Ectodermal cell (in vitro differentiated cells): ENCODE results near the gene DGKE.

Source experiments
- H3K27ac ChIP-seq: 2 replicates; pipeline ENCODE4 v1.7.0; 2013; ENCODE audit warnings: mild to moderate bottlenecking, low read depth, low read length; ENCODE audit not compliant: insufficient read depth, poor library complexity, severe bottlenecking
- H3K27me3 ChIP-seq: 2 replicates; pipeline ENCODE4 v1.7.0; 2013; ENCODE audit warnings: mild to moderate bottlenecking, low read length; ENCODE audit not compliant: insufficient read depth, control insufficient read depth, poor library complexity, severe bottlenecking
- H3K36me3 ChIP-seq: one replicate; pipeline ENCODE4 v1.7.0; 2013; ENCODE audit warnings: low read length; ENCODE audit not compliant: control insufficient read depth, insufficient read depth
- H3K4me1 ChIP-seq: one replicate; pipeline ENCODE4 v1.7.0; 2013; ENCODE audit warnings: low read length; ENCODE audit not compliant: control insufficient read depth, insufficient read depth
- H3K4me3 ChIP-seq: 2 replicates; pipeline ENCODE4 v1.7.0; 2013; ENCODE audit warnings: low read depth, low read length, control low read depth; ENCODE audit not compliant: insufficient read depth
- H3K9me3 ChIP-seq: 2 replicates; pipeline ENCODE4 v1.7.0; 2013; ENCODE audit warnings: mild to moderate bottlenecking, low read length, moderate library complexity; ENCODE audit not compliant: control insufficient read depth
- WGBS, 2 experiments: methylation state at CpG; one replicate each; pipeline ENCODE4 v1.1.7; 2013; ENCODE audit warnings: missing lambda C conversion rate in 2 of 2; 5-methylcytosine and 5-hydroxymethylcytosine counted together

Gene DGKE

DNA sequence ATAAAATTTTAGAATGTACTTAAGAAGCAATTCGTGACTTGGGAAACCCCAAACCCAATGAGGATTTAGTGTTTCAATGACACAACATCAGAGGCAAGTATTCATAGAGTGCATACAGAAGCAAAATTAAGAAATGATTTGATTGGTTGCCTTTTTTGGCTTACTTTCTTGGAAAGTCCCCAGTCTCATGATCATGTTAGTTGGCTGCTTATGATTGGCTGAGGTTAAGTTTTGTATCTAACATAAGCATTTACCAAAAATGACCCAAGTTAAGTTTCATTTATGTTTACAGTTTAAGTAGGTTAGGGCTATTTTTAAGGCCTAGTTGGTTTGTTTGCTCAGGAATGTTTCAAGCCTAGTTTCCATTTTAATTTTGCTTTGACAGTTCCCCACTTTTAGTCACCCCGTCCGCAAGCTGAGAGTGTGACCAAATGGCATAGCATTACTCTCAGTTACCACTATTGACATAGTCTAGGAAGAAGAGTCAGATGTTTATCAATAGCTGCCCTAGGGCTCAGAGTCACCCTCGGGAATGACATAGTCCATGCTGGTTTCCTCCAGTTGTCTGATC is 36.2 kb downstream of the DGKE start:
- Histone ChIP-seq H3K27ac (no peak overlapping the region), H3K36me3 (no peaks in the 10 kb centered on the region), H3K4me3 (no peak overlapping the region), H3K27me3 (no peaks in the 10 kb centered on the region), H3K9me3 (no peaks in the 10 kb centered on the region), H3K4me1 (no peaks in the 10 kb centered on the region)
- 86 to 89% methylated on average over 4 of the region's 4 CpGs for WGBS, 2 experiments

DNA sequence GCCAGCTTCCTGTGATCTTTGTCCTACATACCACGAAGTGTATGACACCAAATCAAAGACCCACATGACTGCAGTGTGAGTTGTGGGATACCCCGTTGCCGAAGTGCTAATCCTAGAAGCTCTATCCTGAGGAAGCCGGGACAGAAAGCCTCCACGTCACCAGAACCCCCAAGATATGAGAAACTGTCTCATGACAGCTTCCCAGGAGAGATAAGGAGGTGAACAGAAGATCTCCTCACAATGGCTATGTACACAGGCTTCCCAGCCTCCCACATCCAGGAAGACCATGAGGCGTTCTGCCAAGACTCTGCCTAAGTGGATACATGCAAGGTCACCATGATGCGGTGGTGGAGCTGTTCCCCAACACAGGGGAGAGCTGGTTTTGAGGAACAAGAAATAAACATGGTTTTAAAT is 42.8 kb downstream of the DGKE start:
- WGBS, 2 experiments: 91 to 93% methylated on average over 7 of the region's 7 CpGs
- no peaks in the 10 kb centered on the region for H3K27me3 ChIP-seq
- no peak overlapping the region for H3K27ac ChIP-seq
- H3K4me1 ChIP-seq: no peaks in the 10 kb centered on the region
- H3K4me3 ChIP-seq: no peak overlapping the region
- no peaks in the 10 kb centered on the region for H3K9me3 ChIP-seq
- no peaks in the 10 kb centered on the region for H3K36me3 ChIP-seq

DNA sequence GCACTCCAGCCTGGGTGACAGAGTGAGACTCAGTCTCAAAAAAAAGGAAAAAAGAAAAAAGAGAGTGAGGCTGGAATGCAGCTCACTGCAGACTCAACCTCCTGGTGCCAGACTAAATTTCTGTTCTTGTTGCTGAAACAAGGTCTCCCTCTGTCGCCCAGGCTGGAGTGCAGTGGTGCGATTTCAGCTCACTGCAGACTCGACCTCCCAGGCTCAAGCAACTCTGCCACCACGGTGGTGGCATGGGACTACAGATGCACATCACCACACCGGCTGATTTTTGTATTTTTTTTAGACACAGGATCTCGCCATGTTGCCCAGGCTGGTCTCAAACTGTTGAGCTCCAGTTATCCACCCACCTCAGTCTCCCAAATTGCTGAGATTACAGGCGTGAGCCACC is 45.3 kb downstream of the DGKE start:
- no peaks in the 10 kb centered on the region for H3K9me3 ChIP-seq
- no peak overlapping the region for H3K4me3 ChIP-seq
- 92 to 93% methylated on average over 7 of the region's 7 CpGs for WGBS, 2 experiments
- H3K36me3 ChIP-seq: no peaks in the 10 kb centered on the region
- no peaks in the 10 kb centered on the region for H3K4me1 ChIP-seq
- H3K27ac ChIP-seq: no peak overlapping the region
- no peaks in the 10 kb centered on the region for H3K27me3 ChIP-seq

DNA sequence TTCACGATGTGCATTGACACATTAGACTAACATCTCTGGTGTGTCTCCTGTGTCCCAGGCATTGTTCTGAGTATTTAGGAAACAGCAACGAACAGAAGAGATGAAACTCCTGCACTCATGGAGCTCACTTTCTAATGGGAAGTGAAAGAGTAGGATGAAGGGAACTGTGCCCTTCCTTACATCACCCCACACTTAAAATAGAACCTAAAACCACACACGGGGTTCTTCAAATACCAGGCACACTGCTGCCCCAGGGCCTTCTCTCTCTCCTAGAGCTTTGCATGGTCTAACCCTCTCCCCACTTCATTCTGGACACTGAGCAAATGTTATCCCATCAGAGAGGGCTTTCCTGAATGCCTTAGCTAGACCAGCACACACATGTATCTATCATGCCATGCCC is 46.2 kb downstream of the DGKE start:
- H3K27ac ChIP-seq: no peak overlapping the region

DNA sequence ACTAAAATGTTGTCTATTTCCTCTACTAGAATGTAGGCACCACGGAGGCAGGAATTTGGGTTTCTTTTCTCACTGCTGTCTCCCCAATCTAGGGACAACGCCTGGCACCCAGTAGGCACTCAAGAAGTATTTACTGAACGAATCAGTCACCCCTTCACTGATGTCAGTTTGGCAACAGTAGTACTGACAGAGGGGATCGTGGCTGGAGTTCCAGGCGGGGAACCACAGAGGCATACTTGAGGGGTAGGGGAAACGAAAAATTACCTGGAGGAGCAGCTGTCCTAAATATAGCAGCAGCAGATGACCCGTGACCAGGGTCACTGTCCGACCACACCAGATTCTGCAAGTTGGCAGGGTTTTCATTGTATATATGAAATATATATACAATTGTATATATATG is 46.6 kb downstream of the DGKE start:
- 91 to 93% methylated on average over 7 of the region's 8 CpGs for WGBS, 2 experiments
- Histone ChIP-seq H3K4me3 (no peak overlapping the region), H3K4me1 (no peaks in the 10 kb centered on the region), H3K27me3 (no peaks in the 10 kb centered on the region), H3K9me3 (no peaks in the 10 kb centered on the region), H3K36me3 (no peaks in the 10 kb centered on the region), H3K27ac (no peak overlapping the region)

More for the DNA sequence above, 46.2 kb downstream of the DGKE start:
- Histone ChIP-seq H3K9me3 (no peaks in the 10 kb centered on the region), H3K4me1 (no peaks in the 10 kb centered on the region), H3K36me3 (no peaks in the 10 kb centered on the region), H3K27me3 (no peaks in the 10 kb centered on the region), H3K4me3 (no peak overlapping the region)
- WGBS, 2 experiments: 94% methylated on average over 2 to 3 of the region's 3 CpGs

DNA sequence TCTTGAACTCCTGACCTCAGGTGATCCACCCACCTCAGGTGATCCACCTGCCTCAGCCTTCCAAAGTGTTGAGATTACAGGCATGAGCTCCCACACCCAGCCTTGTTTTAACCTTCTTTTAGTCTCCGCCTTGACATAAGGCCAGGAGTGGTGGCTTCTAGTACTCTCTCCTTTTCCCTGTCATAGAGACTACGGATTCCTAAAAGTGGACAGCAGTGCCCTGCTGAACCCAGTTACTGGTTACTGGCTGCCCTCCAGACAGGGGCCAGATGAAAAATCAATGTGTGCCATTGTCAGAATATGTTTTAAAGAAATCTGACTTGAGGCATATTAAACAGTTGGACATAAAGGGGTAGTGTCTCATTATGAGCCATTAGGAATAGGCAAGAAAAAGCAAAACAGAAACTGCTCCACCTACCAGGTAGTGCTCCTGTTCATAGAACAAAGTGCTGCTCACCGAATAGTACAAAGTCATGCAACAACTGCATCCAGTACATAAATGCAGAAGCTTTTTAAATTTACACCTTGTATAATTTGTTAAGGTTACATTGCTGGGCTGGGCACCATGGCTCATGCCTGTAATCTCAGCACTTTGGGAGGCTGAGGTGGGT is 47.8 kb downstream of the DGKE start:
- H3K9me3 ChIP-seq: no peaks in the 10 kb centered on the region
- H3K27me3 ChIP-seq: no peaks in the 10 kb centered on the region
- WGBS, 2 experiments: 94 to 95% methylated on average over 3 of the region's 3 CpGs
- H3K36me3 ChIP-seq: no peaks in the 10 kb centered on the region
- no peaks in the 10 kb centered on the region for H3K4me1 ChIP-seq
- no peak overlapping the region for H3K27ac ChIP-seq
- no peak overlapping the region for H3K4me3 ChIP-seq

DNA sequence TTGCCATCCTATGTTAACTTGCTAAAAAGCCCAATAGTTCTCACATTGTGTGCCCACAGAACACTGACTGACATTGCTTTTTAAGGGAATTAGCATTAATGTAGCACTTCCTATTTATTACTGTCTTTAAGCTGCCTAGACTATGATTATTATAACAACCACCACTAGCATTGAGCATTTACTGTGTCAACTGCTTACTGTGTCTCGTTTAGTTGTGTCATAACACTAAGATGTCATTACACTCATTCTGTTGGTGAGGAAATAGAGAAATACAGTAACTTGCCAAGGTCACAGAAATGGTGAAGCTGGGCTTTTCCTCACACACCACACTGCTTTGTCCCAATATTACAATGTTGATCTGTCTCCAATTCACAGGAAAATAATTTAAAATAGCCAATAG is 49.7 kb downstream of the DGKE start:
- no peak overlapping the region for H3K27ac ChIP-seq
- WGBS, 2 experiments: 87 to 100% methylated on average over 1 of the region's 1 CpG
- H3K36me3 ChIP-seq: no peaks in the 10 kb centered on the region
- no peaks in the 10 kb centered on the region for H3K4me1 ChIP-seq
- H3K27me3 ChIP-seq: no peaks in the 10 kb centered on the region
- no peak overlapping the region for H3K4me3 ChIP-seq
- peaks cover 3% of the 10 kb centered on the region for H3K9me3 ChIP-seq

DNA sequence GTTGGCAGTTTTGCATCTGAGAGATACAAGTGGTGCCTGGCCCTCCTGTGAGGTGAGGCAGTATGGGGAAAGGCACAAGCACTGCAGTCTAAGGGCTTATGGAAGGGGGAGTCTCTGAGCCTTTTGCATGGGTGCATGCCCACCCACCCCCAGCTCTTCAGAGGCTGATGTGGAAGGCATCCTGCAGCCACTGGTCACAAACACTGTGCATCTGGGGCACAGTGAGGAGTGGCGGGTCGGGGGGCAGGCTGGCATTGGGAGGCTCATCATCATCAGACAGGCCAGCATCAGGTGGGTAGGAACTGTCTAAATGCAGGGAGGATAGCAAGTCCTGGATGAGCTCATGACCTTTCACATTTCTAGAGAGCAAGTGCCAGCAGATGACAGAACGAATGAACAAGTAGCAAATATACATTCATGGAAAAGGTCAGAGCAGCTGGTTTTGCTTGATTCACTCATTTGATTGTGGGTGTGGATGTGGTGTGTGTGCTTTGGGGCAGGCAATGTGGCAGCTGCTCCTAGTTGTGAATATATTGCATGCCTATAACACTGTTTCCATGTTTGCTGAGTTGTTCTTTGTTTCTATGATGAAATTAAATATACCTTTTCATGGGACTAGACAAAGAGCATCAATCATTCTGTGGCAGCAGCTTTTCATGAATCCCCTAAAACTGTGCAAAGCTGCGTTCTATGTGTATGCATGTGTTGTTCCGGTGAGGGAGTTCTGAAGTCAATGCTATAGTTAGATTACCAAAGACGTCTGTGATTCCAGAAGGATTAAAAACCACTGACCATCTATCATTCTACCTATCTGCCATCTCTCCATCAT is 50.7 kb downstream of the DGKE start:
- H3K4me3 ChIP-seq: no peak overlapping the region
- H3K36me3 ChIP-seq: no peaks in the 10 kb centered on the region
- peaks cover 3% of the 10 kb centered on the region for H3K9me3 ChIP-seq
- H3K4me1 ChIP-seq: no peaks in the 10 kb centered on the region
- H3K27me3 ChIP-seq: no peaks in the 10 kb centered on the region
- 91 to 93% methylated on average over 6 of the region's 6 CpGs for WGBS, 2 experiments
- no peak overlapping the region for H3K27ac ChIP-seq

DNA sequence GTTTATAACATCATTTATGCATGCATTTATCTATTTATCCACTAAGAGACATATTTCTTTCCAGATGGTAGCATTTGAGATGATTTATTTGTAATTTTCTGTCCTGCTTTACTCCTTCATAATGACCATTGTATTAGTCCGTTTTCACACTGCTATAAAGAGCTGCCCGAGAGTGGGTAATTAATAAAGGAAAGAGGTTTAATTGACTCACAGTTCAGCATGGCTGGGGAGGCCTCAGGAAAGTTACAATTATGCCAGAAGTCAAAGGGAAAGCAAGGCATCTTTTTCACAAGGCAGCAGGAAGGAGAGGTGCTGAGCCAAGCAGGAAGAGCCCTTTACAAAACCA is 51.3 kb downstream of the DGKE start:
- Histone ChIP-seq H3K27ac (no peak overlapping the region), H3K4me1 (no peaks in the 10 kb centered on the region), H3K9me3 (peaks cover 3% of the 10 kb centered on the region), H3K4me3 (no peak overlapping the region), H3K36me3 (no peaks in the 10 kb centered on the region), H3K27me3 (no peaks in the 10 kb centered on the region)
- 85 to 95% methylated on average over 2 of the region's 2 CpGs for WGBS, 2 experiments

DNA sequence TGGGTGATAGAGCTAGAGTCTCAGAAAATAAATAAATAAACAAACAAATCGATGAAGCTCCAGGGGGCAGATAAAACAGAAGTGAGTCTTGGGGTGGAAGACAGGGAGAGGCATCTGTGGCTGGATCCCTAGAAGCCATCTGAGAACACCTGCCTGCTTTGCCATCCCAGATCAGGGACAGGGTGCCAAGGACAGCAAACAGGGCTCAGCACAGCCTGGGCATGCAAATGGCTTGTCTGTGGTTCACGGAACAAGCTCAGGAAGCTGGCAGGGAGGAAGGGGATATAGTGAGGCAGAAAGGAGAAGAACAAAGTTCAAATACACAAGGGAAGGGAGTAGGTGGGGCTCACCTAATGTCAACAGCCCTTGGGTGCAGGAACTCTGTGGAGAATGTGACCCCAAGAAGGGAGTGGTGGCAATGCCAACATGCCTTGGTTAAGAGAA is 52.4 kb downstream of the DGKE start:
- Histone ChIP-seq H3K9me3 (peaks cover 3% of the 10 kb centered on the region), H3K27ac (no peak overlapping the region), H3K27me3 (no peaks in the 10 kb centered on the region), H3K4me1 (no peaks in the 10 kb centered on the region), H3K4me3 (no peak overlapping the region), H3K36me3 (no peaks in the 10 kb centered on the region)
- WGBS, 2 experiments: 91 to 97% methylated on average over 2 of the region's 2 CpGs
